ENCODE results near the gene AKAP9. TPM values are rescaled to one million over a fixed set of nuclear protein-coding genes. Genes with fewer than 3 reads are reported as not detected.

The AKAP9 gene
- total RNA-seq, 6 donors from 2014 or later: 61.0 to 224 (median 78.4) TPM

DNA sequence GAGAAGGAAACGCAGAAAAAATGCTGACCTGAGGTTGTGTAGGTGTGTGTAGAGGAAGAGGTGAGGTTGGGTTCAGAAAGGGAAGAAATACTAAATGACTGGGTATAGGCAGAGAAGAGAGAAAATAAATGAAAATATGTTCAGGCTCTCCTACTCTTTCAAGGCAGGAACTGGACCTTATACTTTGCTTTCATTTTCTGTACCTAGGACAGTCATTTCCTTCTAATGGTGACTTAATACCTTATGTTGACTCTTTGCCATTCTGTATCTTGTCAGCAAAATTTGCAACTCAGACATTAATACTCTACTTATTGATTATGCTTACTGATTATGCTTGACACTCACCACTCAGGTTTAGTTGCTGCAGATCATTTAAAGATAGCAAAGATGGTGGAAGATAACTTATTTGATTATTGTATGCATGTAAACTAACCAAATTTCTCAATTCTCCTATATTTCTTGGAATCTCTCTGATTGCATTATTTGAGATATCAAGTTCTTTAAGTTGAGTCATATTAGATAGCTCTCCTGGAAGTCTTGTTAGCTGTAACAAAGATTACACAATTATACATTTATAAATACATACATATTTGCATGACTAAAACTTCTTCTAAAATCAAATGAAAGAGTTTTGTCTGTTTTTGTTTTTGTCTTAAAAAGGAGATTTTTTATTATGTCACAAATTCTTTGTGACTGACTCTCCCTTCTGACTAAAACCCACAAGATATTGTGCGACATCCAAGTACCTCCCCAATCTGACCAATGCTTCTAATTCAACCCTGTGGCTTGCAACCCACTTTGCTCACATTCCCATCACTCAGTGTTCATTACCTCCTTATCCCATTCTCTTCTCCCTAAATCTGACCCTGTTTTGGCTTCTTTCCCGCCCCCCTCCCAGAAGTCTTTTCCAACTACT lies 218.3 kb downstream of the AKAP9 start:
- Histone ChIP-seq H3K9me3 (no peaks in the 10 kb centered on the region), H3K36me3 (no peaks in the 10 kb centered on the region), H3K4me1 (no peaks in the 10 kb centered on the region), H3K27ac (no peak overlapping the region), H3K27me3 (no peaks in the 10 kb centered on the region), H3K4me3 (no peak overlapping the region)
- TF ChIP-seq EP300 (IDR thresholded peaks at IDR 0.05) (no peak), CTCF (IDR thresholded peaks at IDR 0.05) (no peak), POLR2A (IDR thresholded peaks at IDR 0.05) (no peak), POLR2AphosphoS5 (IDR thresholded peaks at IDR 0.05) (no peak)
- DNase-seq: no peak
- 91 to 92% methylated on average over 3 of the region's 3 CpGs for WGBS, 2 donors
- ATAC-seq (ENCODE audit: low FRiP score in 2 of 2): no peak

Other genes with a start within 250 kb of the AKAP9 start
- 10 to 100 TPM in 1 of 6 donors, 1 to 10 TPM in 5; 7.7 to 10.0 (median 8.8) TPM for gene MTERF1, start 60.2 kb upstream of the AKAP9 start, total RNA-seq
- gene CYP51A1, start 193.6 kb downstream of the AKAP9 start, total RNA-seq: 100 to 1,000 TPM in 4 of 6 donors, 10 to 100 TPM in 2; 26.2 to 213 (median 148) TPM
- under 1 TPM in 1 of 6 donors, not detected in 5; 0.20 TPM for gene LRRD1, start 238.3 kb downstream of the AKAP9 start, total RNA-seq

All from upper lobe of left lung (tissue), 6 donors.